ENCODE data around the gene EEF1G.

EEF1G gene

DNA sequence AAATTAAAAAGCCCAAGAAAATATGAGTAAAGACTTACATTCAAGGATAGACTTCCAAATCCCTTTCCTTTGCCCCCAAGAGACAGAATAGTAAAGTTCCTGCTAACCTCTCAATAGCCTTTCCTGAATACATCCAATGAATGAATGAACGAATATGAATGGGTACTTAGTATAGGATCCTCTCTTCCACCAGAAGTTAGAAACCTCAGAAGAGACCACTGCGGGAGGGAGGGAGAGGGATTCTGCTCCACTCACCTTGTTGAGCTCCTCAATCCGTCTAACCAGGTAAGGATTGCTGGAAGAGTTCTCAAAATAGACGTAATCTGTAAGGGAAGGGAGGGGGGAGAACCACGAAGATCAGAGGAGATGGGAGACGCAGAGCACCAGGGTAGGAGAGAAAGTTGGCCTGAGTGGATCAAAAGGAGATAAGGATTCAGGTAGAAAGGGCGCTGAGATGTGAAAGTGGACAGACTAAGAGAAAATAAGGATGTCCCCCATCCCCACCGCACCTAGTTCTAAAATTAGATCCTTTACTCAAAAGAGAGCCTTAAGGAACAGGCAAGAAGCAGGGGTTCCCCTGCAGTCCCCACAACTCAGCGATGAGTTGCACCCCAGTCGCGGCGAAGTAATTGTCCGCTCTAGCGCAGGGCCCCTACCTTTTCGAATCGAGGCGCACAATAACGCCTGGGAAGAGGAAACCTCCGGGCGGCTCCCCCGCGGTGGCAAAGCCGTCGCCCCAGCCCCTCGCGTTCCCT lies 26.9 kb upstream of the EEF1G start (continued):
- TF ChIP-seq ZNF16 (tag by site-specific recombination; IDR thresholded peaks at IDR 0.05; ENCODE audit: low read depth) (no peak), ZNF394 (tag by site-specific recombination; IDR thresholded peaks at IDR 0.05; ENCODE audit: borderline replicate concordance) (no peak), ZNF701 (tag by site-specific recombination; IDR thresholded peaks at IDR 0.05) (no peak), ZBTB48 (tag by site-specific recombination; IDR thresholded peaks at IDR 0.05) (no peak), SP7 (tag by site-specific recombination; IDR thresholded peaks at IDR 0.05) (no peak), ZNF792 (tag by site-specific recombination; IDR thresholded peaks at IDR 0.05) (0 out of 2 replicates have a peak, but pooled peaks have one; percentile 8)

GRCh38 chr11:62599901-62600300 lies 26.2 kb upstream of the EEF1G start:
- H3K4me1 ChIP-seq (ENCODE audit: control insufficient read depth, insufficient read depth, low read length): no peaks in the 10 kb centered on the region
- CTCF ChIA-PET: interaction anchor here (0.9 to 2.1 kb wide), 5 partner anchors 12 to 205 kb away, joined by 3 to 5 read pairs (median 5); partner anchors contain the start of genes EML3, GANAB and ROM1
- no peaks in the 10 kb centered on the region for H3K9me3 ChIP-seq (ENCODE audit: control insufficient read depth, insufficient read depth, low read depth, low read length)
- H3K4me3 ChIP-seq (ENCODE audit: low read depth, low read length): peak overlapping the region; percentile 91
- POLR2A ChIA-PET: interaction anchor here (0.6 to 4.2 kb wide), 18 partner anchors 8 to 281 kb away, joined by 3 to 140 read pairs (median 6); partner anchors contain the start of genes B3GAT3, C11orf98, CSKMT and EEF1G
- TF ChIP-seq ZNF121 (tag by site-specific recombination; IDR thresholded peaks at IDR 0.05) (no peak), ZNF423 (tag by site-specific recombination; IDR thresholded peaks at IDR 0.05) (no peak), ZNF48 (tag by site-specific recombination; IDR thresholded peaks at IDR 0.05) (no peak)
- H3K36me3 ChIP-seq (ENCODE audit: control insufficient read depth in 2 of 2, insufficient read depth in 1 of 2, low read length in 2 of 2): peaks cover 17 to 68% of the 10 kb centered on the region in 2 experiments; a peak in 2 of 3 replicates
- H3K27ac ChIP-seq (ENCODE audit: extremely low read depth, low read depth, low read length): peak overlapping the region; percentile 95

GRCh38 chr11:62599069-62599696 lies 25.5 kb upstream of the EEF1G start:
- peak overlapping the region; percentile 91 for H3K4me3 ChIP-seq (ENCODE audit: low read depth, low read length)
- H3K27ac ChIP-seq (ENCODE audit: extremely low read depth, low read depth, low read length): peak overlapping the region; percentile 95
- no peaks in the 10 kb centered on the region for H3K4me1 ChIP-seq (ENCODE audit: control insufficient read depth, insufficient read depth, low read length)
- ChIA-PET POLR2A (interaction anchor here (0.6 to 4.2 kb wide), 14 partner anchors 7 to 282 kb away, joined by 3 to 140 read pairs (median 4); partner anchors contain the start of genes B3GAT3, C11orf98, CSKMT and EEF1G), CTCF (interaction anchor here (0.6 to 1.3 kb wide), 3 partner anchors 13 to 187 kb away, joined by 5 read pairs; partner anchors contain the start of genes EML3 and HNRNPUL2)
- H3K36me3 ChIP-seq (ENCODE audit: control insufficient read depth in 2 of 2, insufficient read depth in 1 of 2, low read length in 2 of 2): peaks cover 17 to 72% of the 10 kb centered on the region in 2 experiments; a peak in 2 of 3 replicates
- no peaks in the 10 kb centered on the region for H3K9me3 ChIP-seq (ENCODE audit: control insufficient read depth, insufficient read depth, low read depth, low read length)
- TF ChIP-seq ZNF184 (tag by site-specific recombination; IDR thresholded peaks at IDR 0.05) (peak; percentile 52; the same call in 1 of the 2 replicates), RBAK (tag by site-specific recombination; IDR thresholded peaks at IDR 0.05) (no peak), GLI2 (tag by site-specific recombination; IDR thresholded peaks at IDR 0.05; ENCODE audit: borderline replicate concordance, low read depth) (no peak), BCL11B (tag by site-specific recombination; IDR thresholded peaks at IDR 0.05; ENCODE audit: low read depth) (no peak), ZNF366 (tag by site-specific recombination; conservative IDR thresholded peaks at IDR 0.05) (peak; percentile 76), ZNF169 (tag by site-specific recombination; IDR thresholded peaks at IDR 0.05) (no peak), ZNF610 (tag by site-specific recombination; IDR thresholded peaks at IDR 0.05; ENCODE audit: borderline replicate concordance) (no peak), ZNF621 (tag by site-specific recombination; IDR thresholded peaks at IDR 0.05) (no peak), ZBTB8A (tag by site-specific recombination; IDR thresholded peaks at IDR 0.05) (peak; percentile 39; the same call in 1 of the 2 replicates), ZNF10 (tag by site-specific recombination; IDR thresholded peaks at IDR 0.05) (no peak), ZBTB11 (tag by site-specific recombination; conservative IDR thresholded peaks at IDR 0.05; ENCODE audit: low read depth) (no peak), ZNF302 (tag by site-specific recombination; IDR thresholded peaks at IDR 0.05; ENCODE audit: low read depth) (no peak), ZNF837 (tag by site-specific recombination; IDR thresholded peaks at IDR 0.05) (no peak), ZNF768 (tag by site-specific recombination; IDR thresholded peaks at IDR 0.05) (no peak), ZNF423 (tag by site-specific recombination; IDR thresholded peaks at IDR 0.05) (no peak)
- TF ChIP-seq, protein P1, sequence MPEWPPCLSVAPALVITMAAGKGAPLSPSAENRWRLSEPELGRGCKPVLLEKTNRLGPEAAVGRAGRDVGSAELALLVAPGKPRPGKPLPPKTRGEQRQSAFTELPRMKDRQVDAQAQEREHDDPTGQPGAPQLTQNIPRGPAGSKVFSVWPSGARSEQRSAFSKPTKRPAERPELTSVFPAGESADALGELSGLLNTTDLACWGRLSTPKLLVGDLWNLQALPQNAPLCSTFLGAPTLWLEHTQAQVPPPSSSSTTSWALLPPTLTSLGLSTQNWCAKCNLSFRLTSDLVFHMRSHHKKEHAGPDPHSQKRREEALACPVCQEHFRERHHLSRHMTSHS (tag by site-specific recombination; IDR thresholded peaks at IDR 0.05): no peak
- TF ChIP-seq, protein P2, sequence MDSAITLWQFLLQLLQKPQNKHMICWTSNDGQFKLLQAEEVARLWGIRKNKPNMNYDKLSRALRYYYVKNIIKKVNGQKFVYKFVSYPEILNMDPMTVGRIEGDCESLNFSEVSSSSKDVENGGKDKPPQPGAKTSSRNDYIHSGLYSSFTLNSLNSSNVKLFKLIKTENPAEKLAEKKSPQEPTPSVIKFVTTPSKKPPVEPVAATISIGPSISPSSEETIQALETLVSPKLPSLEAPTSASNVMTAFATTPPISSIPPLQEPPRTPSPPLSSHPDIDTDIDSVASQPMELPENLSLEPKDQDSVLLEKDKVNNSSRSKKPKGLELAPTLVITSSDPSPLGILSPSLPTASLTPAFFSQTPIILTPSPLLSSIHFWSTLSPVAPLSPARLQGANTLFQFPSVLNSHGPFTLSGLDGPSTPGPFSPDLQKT (IDR thresholded peaks at IDR 0.05; ENCODE audit: borderline replicate concordance, low read depth, low read length): peak; percentile 80
